Measurements from ENCODE around the gene CTNNAL1.

GRCh38 chr9:108996643-108997042 lies 16.7 kb downstream of the CTNNAL1 start:
- TF ChIP-seq CTCF (IDR thresholded peaks at IDR 0.05; ENCODE audit: low read depth, low read length) (no peak), EZH2phosphoT487 (IDR thresholded peaks at IDR 0.05; ENCODE audit: low read depth) (no peak)
